MM.1S (cell line): ENCODE results near the gene CCDC185.

Experiments
- EZH2 ChIP-seq: fragments of 300-600 bp; sonication (generic); optimal IDR thresholded peaks from 2 replicates; pipeline ENCODE3; 2017; ENCODE audit warnings: low read depth, mild to moderate bottlenecking, antibody characterized with exemption, low read length, mixed read lengths
- TF ChIP-seq, protein P1 (sequence below): fragments of 300-600 bp; sonication (generic); IDR thresholded peaks from 2 replicates; pipeline ENCODE4 v1.5.1; 2016; ENCODE audit warnings: antibody characterized with exemption, low read length, mixed read lengths

DNA sequence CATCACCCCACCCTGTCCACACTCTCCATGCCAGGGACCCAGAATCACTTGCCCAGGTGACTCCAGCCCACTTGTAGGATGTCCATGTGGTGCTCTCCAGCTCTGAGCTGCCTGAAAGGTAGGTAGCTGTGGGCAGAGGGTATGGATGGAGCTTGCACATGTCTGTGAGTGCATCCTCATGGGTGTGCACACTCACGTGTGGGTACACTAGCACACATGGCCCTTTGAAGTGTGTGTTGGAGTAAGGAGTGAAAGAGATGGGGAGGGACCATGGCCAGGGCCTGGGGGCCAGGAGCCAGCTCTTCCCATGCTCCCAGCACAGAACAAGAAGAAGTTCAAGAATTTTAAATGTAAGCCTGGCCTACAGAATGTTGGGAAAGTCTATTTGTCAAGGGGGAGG, 50.2 kb downstream of the CCDC185 start:
- TF ChIP-seq EZH2, result no peak
- TF ChIP-seq, protein P1, sequence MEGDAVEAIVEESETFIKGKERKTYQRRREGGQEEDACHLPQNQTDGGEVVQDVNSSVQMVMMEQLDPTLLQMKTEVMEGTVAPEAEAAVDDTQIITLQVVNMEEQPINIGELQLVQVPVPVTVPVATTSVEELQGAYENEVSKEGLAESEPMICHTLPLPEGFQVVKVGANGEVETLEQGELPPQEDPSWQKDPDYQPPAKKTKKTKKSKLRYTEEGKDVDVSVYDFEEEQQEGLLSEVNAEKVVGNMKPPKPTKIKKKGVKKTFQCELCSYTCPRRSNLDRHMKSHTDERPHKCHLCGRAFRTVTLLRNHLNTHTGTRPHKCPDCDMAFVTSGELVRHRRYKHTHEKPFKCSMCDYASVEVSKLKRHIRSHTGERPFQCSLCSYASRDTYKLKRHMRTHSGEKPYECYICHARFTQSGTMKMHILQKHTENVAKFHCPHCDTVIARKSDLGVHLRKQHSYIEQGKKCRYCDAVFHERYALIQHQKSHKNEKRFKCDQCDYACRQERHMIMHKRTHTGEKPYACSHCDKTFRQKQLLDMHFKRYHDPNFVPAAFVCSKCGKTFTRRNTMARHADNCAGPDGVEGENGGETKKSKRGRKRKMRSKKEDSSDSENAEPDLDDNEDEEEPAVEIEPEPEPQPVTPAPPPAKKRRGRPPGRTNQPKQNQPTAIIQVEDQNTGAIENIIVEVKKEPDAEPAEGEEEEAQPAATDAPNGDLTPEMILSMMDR, result no peak
